K562 (cell line): ENCODE data around the gene RAB7A.
"Not testable (repeated sequence)": the region's sequence is repeated elsewhere in the genome, so short reads cannot be mapped to it uniquely, and the experiment has no call there.

Experiments
- HCFC1 ChIP-seq: IDR thresholded peaks from 2 replicates; pipeline ENCODE4 v1.6.1; 2012; ENCODE audit warnings: low read depth, low read length, improper control_type of control experiment
- NFYB ChIP-seq: IDR thresholded peaks from 2 replicates; pipeline ENCODE4 v1.6.1; 2011; ENCODE audit warnings: mild to moderate bottlenecking, moderate library complexity; ENCODE audit not compliant: insufficient read length; ENCODE audit errors: extremely low read depth
- THRB ChIP-seq: fragments of 450-650 bp; formaldehyde crosslinking; conservative IDR thresholded peaks from 2 replicates; pipeline ENCODE4 v1.4.0; 2022; ENCODE audit warnings: mild to moderate bottlenecking, missing genetic modification characterization
- YBX1 ChIP-seq: fragments of 450-650 bp; IDR thresholded peaks from 2 replicates; pipeline ENCODE4 v1.7.1; 2016; ENCODE audit warnings: mild to moderate bottlenecking
- TF ChIP-seq, protein P1 (sequence below): sonication (generic); formaldehyde crosslinking; IDR thresholded peaks from 2 replicates; pipeline ENCODE4 v1.8.0; 2023; ENCODE audit warnings: missing genetic modification reagents, mild to moderate bottlenecking, borderline replicate concordance

DNA sequence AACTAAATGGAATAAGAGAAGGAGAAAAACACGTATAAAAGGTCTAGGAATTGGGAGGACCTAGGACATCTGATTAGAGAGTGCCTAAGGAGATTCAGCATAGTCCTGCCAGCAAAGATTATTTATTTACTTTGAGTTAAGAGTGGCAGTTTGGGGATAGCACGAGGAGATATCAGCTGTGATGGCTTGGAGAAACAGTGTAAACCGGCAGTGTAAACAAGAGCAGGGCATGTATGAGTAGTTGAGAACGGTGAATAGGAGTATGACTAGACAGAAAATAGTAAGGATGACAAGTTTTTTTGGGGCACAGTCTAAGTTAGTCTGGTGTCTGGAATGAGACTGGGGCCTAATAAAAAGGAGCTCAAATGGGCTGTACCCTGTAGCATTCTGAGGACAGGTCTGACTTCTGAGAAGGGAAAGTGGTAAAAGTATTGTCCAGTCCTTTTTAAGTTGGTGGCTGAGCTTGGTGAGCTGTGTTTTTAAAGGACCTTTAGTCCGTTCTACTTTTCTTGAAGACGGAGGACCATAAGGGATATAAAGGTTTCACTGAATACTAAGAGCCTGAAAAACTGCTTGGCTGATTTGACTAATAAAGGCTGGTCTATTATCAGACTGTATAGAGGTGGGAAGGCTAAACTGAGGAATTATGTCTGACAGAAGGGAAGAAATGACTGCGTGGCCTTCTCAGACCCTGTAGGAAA is 104.1 kb downstream of the RAB7A start:
- TF ChIP-seq, protein P1, sequence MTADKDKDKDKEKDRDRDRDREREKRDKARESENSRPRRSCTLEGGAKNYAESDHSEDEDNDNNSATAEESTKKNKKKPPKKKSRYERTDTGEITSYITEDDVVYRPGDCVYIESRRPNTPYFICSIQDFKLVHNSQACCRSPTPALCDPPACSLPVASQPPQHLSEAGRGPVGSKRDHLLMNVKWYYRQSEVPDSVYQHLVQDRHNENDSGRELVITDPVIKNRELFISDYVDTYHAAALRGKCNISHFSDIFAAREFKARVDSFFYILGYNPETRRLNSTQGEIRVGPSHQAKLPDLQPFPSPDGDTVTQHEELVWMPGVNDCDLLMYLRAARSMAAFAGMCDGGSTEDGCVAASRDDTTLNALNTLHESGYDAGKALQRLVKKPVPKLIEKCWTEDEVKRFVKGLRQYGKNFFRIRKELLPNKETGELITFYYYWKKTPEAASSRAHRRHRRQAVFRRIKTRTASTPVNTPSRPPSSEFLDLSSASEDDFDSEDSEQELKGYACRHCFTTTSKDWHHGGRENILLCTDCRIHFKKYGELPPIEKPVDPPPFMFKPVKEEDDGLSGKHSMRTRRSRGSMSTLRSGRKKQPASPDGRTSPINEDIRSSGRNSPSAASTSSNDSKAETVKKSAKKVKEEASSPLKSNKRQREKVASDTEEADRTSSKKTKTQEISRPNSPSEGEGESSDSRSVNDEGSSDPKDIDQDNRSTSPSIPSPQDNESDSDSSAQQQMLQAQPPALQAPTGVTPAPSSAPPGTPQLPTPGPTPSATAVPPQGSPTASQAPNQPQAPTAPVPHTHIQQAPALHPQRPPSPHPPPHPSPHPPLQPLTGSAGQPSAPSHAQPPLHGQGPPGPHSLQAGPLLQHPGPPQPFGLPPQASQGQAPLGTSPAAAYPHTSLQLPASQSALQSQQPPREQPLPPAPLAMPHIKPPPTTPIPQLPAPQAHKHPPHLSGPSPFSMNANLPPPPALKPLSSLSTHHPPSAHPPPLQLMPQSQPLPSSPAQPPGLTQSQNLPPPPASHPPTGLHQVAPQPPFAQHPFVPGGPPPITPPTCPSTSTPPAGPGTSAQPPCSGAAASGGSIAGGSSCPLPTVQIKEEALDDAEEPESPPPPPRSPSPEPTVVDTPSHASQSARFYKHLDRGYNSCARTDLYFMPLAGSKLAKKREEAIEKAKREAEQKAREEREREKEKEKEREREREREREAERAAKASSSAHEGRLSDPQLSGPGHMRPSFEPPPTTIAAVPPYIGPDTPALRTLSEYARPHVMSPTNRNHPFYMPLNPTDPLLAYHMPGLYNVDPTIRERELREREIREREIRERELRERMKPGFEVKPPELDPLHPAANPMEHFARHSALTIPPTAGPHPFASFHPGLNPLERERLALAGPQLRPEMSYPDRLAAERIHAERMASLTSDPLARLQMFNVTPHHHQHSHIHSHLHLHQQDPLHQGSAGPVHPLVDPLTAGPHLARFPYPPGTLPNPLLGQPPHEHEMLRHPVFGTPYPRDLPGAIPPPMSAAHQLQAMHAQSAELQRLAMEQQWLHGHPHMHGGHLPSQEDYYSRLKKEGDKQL (CRISPR knock-in tag) = not testable (repeated sequence)
- TF ChIP-seq YBX1; THRB (CRISPR knock-in tag); NFYB; HCFC1: not testable (repeated sequence)
